GM21786 (cell line): ENCODE measurements around the gene CDC42.
"Not testable (repeated sequence)": the region's sequence is repeated elsewhere in the genome, so short reads cannot be mapped to it uniquely, and the experiment has no call there.

Experiments
- ATAC-seq: cut with Tn5 transposase; IDR thresholded peaks from one replicate; pipeline ENCODE4 v1.9.1; 2021; ENCODE audit not compliant: unreplicated experiment

Gene CDC42

DNA sequence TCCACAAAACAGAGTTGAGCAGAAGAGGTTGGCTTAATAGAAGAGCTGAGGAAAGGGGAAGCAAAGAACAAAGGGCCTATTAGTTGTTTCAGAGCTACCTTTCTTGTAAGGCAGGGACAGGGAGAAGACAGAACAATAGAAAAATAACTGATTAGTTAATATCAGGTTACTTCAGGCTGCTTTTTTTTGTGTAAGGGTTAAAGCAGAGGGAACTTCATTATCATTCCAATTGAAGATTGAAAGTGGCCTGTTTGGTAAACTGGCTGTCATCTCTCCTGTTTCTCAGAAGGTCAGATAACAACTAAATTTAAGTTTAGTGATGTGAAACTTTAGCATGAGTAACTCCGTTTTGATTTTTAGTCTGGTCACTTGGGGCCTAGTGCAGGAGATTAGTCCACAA, 22.3 kb downstream of the CDC42 start:
- no peak for ATAC-seq

DNA sequence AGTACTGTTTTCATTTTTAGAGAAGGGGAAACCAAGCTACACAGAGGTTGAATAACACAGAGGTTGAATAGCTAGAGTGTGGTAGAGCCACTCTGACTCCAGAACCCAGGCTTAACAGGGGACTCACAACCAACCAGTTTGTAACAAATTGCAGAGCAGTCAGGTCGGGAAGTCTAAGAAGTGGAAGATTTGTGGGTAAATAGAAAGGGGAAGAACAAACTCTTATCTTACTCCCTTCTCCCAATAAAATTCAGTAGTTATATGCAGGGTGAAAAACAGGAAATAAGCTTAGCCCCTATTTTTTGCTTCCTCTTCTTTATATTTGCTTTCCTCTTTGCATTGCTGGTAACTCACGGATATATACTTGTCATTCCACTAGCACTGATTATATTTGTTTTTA, 23.2 kb downstream of the CDC42 start:
- no peak for ATAC-seq

- no peak for ATAC-seq
These were observed 23.8 kb downstream of the CDC42 start for GRCh38 chr1:22076346-22076745.

DNA sequence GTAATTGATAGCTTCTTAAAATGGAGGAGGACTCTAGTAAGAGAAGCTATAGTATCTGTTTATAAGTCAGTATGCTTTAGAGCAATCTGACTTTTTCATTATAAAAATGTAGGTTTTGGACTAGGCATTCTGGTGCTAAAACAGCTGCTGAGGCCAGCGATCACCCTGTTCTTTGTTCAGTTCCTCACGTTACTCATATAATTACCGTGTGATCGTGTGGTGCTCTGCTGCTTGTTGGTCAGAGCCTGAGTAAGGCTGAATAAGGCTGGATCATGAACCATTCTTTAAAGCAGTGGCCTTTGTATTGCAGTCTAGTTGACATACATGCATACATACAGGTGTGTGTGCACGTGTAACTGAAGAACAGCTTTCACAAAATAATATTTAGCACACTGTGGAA, 25.2 kb downstream of the CDC42 start:
- no peak for ATAC-seq

- ATAC-seq, result no peak
These were observed 25.6 kb downstream of the CDC42 start for GRCh38 chr1:22078133-22078532.

GRCh38 chr1:22080191-22080590, 27.7 kb downstream of the CDC42 start:
- no peak for ATAC-seq

DNA sequence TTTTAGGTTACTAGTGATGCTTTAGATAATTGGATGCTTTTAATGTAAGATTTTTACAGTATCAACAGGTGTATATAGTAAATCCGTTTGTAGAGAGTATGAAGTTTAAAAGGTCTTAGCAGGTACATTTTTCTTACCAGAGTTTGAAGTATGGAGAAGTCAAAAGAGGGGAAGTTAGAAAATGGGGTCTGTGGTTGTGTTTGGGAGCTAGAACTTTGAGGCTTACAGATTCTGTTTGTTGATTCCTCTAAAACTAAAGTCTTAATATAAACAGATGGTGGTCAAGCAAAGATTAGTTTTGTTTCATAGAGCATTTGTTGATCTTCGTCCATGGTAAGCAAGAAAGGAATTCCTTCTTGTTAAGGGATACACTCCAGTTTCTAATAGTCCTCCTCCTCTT, 35.8 kb downstream of the CDC42 start:
- no peak for ATAC-seq

GRCh38 chr1:22089134-22089571, 36.6 kb downstream of the CDC42 start:
- ATAC-seq, result no peak

- no peak for ATAC-seq
These were observed 37.3 kb downstream of the CDC42 start for GRCh38 chr1:22089787-22090186.

GRCh38 chr1:22090867-22091266, 38.4 kb downstream of the CDC42 start:
- no peak for ATAC-seq

DNA sequence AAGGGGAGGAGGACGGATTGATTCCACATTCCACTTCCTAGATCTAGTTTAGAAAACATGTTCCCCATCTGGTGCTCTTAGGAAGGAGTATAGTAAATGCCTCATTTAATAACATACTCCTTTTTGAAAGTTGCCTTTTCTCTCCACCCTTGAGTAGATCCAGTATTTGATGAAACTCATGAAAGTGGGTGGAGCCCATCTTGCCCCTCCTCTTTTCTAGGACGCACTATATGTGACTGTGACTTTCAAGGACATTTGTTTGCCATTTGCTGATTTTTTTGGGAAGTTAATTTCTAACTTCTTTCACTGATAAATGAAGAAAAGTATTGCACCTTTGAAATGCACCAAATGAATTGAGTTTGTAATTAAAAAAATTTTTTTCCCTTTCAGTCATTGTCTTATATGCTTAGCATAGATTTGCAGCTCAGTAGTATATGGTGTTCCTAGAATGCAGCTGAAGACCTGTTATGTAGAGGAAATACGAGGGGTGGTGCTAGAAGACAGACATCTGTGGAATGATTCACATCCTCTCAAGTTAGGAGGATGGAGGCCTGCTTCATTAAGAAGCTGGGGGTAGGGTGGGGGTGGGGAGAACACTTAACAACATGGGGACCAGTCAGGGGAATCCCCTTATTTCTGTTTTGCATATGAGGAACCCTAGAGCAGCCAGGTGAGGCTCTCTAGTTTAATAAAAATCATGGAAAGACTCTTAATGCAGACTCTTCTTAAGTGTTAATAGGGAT, 39.7 kb downstream of the CDC42 start:
- not testable (repeated sequence) for ATAC-seq

DNA sequence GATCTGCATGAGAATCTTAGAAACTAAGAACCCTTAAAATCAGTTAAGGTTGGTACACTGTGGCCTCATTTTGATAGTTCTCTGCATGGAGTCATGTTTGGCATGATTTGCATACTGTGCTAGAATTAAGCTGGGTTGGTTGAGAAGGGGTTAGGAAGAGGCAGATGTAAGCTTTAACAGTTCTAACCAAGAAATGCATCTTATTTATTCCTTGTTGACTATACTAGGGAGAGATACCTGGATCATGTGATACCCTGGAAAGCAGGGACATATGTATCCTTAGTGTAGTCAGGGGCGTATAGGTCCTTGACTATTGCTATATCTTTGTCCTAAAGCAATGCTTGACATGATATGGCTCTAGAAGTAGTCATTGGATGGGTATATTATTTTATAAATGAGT, 41.0 kb downstream of the CDC42 start:
- no peak for ATAC-seq

DNA sequence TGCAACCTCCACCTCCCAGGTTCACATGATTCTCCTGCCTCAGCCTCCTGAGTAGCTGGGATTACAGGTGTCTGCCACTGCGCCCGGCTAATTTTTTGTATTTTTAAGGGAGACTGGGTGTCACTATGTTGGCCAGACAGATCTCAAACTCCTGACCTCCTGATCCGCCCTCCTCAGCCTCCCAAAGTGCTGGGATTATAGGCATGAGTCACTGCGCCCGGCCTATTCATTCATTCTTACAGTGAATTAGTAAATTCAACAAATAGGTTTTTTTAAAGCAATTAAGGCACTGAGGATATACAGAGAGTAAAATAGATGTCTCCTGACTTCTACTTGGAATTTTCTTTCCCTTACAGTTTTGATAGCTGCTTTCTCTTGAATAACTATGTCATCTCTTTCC, 43.5 kb downstream of the CDC42 start:
- no peak for ATAC-seq

DNA sequence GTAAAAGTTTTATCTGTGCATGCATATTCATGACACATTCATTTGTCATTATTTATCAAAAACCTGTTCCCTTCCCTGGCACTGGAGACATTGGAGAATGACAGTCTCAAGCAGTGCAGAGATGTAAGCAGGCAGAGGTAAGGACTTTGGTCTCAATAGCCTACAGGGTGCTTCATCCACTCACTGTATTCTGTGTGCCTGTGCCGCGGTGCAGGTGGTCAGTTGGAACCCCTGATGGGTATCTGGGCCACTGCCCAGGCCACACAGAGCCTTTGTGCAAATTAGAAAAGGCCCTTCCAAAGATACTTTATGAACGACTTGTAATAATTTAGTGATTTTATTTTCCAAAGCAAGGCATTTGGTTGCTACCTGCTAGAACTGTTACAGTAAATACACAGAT, 44.0 kb downstream of the CDC42 start:
- ATAC-seq, result no peak

- ATAC-seq, result no peak
These were observed 46.2 kb downstream of the CDC42 start for GRCh38 chr1:22098752-22099151.

- ATAC-seq, result no peak
These were observed 47.7 kb downstream of the CDC42 start for GRCh38 chr1:22100168-22100567.

- no peak for ATAC-seq
These were observed 48.7 kb downstream of the CDC42 start for GRCh38 chr1:22101199-22101598.

DNA sequence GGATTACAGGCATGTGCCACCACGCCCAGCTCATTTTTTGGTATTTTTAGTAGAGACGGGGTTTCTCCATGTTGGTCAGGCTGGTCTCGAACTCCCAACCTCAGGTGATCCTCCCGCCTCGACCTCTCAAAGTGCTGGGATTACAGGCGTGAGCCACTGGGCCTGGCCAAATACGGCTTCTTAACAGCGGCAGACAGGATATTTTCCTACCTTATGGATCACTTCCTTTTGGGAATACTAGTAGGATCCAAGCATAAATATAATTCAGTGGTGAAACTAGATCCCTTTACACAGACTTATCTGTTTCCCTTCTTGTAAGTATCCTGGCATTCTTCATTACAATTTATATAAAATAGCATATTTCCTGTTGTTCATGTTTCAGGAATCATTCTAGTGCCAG, 49.5 kb downstream of the CDC42 start:
- no peak for ATAC-seq

GRCh38 chr1:22102746-22103145, 50.2 kb downstream of the CDC42 start:
- no peak for ATAC-seq

DNA sequence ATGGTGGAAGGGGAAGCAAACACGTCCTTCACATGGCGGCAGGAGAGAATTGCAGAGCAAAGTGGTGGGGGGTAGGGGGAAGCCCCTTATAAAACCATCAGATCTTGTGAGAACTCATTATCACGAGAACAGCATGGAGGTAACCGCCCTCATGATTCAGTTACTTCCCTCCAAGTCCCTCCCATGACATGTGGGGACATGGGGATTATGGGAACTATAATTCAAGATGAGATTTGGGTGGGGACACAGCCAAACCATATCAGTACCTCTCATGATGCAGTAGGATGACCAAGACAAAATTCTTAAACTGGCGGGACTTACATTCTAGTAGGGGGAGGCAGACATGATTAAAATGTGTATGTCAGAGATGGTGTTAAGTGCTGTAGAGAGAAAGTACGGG, 51.6 kb downstream of the CDC42 start:
- ATAC-seq, result no peak

- no peak for ATAC-seq
These were observed 52.4 kb downstream of the CDC42 start for GRCh38 chr1:22104865-22105437.

DNA sequence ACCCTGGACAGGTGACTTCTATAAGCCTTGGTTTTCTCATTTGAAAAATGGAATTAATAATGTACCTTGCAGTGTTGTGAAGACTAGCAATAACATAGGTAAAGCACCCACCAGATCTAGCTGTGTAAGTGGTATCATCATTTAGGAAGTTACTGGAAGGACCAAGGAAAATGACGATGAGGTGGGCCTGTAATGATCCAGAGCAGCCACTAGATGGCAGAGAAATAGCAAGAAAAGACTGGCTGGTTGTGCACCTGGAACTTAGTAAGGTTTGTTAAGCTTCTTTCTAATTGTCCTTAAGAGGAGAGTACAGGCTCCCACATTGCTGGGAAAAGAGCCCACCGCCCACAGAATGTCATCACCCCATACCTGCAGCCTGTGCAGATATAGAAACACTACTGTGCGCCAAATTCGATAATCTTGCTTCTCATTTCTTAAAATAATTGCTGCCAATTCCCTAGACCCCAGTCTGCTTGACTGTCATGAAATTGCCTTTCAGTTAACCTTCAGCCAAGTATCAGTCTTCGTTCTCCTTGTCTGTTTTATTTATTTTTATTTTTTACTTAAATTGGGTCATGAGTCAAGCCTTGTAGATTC, 53.2 kb downstream of the CDC42 start:
- no peak for ATAC-seq

DNA sequence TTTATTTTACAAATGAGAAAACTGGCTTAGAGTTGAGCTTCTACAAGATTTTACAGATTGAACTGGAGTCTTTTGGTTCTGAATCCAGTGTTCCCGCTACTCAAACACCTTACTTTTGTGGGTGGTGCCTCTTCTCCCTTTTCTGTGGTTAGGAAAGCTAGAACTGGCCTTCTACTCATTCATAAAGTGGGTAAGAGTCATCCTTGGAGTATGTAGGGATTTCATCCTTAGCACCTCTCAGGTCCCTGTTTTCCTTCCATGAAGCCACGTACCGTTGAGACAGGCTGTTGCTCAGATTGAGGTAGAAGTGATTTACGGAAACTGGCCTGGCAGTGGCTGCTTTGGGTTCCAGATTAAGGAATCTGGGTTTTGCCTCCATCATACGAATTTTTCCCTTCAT, 54.6 kb downstream of the CDC42 start:
- no peak for ATAC-seq
